A549 (cell line): ENCODE measurements around the gene URB2. TPM values are rescaled to one million over a fixed set of nuclear protein-coding genes. Genes with fewer than 3 reads are reported as not detected.

Experiments used
- ATAC-seq, 2 experiments: fragments of 200-7000 bp in 1 of 2; fragments of >200 bp in 1 of 2; cut with Nextera tagmentation in 1 of 2; cut with Tn5 transposase in 1 of 2; 3 replicates each; pipeline versions ENCODE4 v1.8.0 to v1.9.1; 2018 to 2020; ENCODE audit warnings: mild to moderate bottlenecking in 1 of 2, moderate library complexity in 1 of 2
- CTCF ChIA-PET: fragments of 300-600 bp; sonication (Branson Sonifier 250); formaldehyde crosslinking; extraction: SDS; loops from one replicate; lab custom pipeline; 2021; ENCODE audit warnings: antibody characterized with exemption, inconsistent platforms; lab: Yijun Ruan, JAX
- POLR2A ChIA-PET: fragments of 350-600 bp; formaldehyde crosslinking; extraction: SDS; loops from one replicate; lab custom pipeline; 2021; ENCODE audit warnings: antibody characterized with exemption, inconsistent platforms; lab: Yijun Ruan, JAX
- DNase-seq, 2 experiments: peaks; one replicate each; pipeline versions ENCODE4 v3.0.0 to v3.0.0-alpha.2; 2011 to 2016; ENCODE audit warnings: low read depth in 1 of 2, low spot score in 1 of 2
- FAIRE-seq: peaks from 2 replicates; lab custom pipeline; 2011; peaks lifted over from hg19 to GRCh38; lab: Jason Lieb, UNC
- H3K27ac ChIP-seq, 2 experiments: fragments of >200 bp; sonication (Bioruptor Twin); formaldehyde crosslinking; 3 replicates each; pipeline ENCODE4 v1.5.1; 2016 to 2017
- H3K4me1 ChIP-seq: fragments of >200 bp; sonication (Bioruptor Twin); formaldehyde crosslinking; 3 replicates; pipeline ENCODE4 v1.6.1; 2016
- H3K4me2 ChIP-seq: fragments of >200 bp; sonication (Bioruptor Twin); formaldehyde crosslinking; 3 replicates; pipeline ENCODE4 v1.6.1; 2016
- H3K4me3 ChIP-seq: fragments of >200 bp; sonication (Bioruptor Twin); formaldehyde crosslinking; 3 replicates; pipeline ENCODE4 v1.5.1; 2016
- H3K9me3 ChIP-seq: fragments of >200 bp; sonication (Bioruptor Twin); formaldehyde crosslinking; 3 replicates; pipeline ENCODE4 v1.6.1; 2016
- CHD4 ChIP-seq: fragments of 200-600 bp; sonication (generic); IDR thresholded peaks from 2 replicates; pipeline ENCODE4 v1.6.1; 2016; ENCODE audit warnings: antibody characterized with exemption, mild to moderate bottlenecking, borderline replicate concordance
- CTCF ChIP-seq: fragments of >200 bp; sonication (Bioruptor Twin); formaldehyde crosslinking; IDR thresholded peaks from 3 replicates; pipeline ENCODE4 v1.5.1; 2016
- EHF ChIP-seq: fragments of 250-450 bp; sonication (Bioruptor Pico); IDR thresholded peaks from 2 replicates; pipeline ENCODE4 v1.5.0; 2020; ENCODE audit warnings: mild to moderate bottlenecking
- EHMT2 ChIP-seq: fragments of 200-600 bp; sonication (generic); IDR thresholded peaks from 2 replicates; pipeline ENCODE4 v1.6.1; 2016; ENCODE audit warnings: antibody characterized with exemption, low read depth, mild to moderate bottlenecking, moderate library complexity
- ESRRA ChIP-seq: fragments of 150-350 bp; IDR thresholded peaks from 2 replicates; pipeline ENCODE4 v1.6.1; 2014; ENCODE audit warnings: mild to moderate bottlenecking, low read length, borderline replicate concordance
- FOXS1 ChIP-seq: fragments of 250-450 bp; sonication (Bioruptor Pico); IDR thresholded peaks from 2 replicates; pipeline ENCODE4 v1.5.0; 2020; ENCODE audit warnings: mild to moderate bottlenecking, moderate library complexity
- HDAC2 ChIP-seq: fragments of 200-600 bp; sonication (generic); IDR thresholded peaks from 2 replicates; pipeline ENCODE4 v1.6.1; 2016
- HOXA7 ChIP-seq: fragments of 250-450 bp; sonication (Bioruptor Pico); IDR thresholded peaks from 2 replicates; pipeline ENCODE4 v1.5.0; 2020; ENCODE audit warnings: mild to moderate bottlenecking, moderate library complexity
- HOXB5 ChIP-seq: fragments of 250-450 bp; sonication (Bioruptor Pico); IDR thresholded peaks from 2 replicates; pipeline ENCODE4 v1.5.0; 2020; ENCODE audit warnings: mild to moderate bottlenecking, moderate library complexity
- JUN ChIP-seq, 2 experiments: fragments of >200 bp; sonication (Bioruptor Twin); formaldehyde crosslinking; IDR thresholded peaks; 2 replicates in 1 of 2; 3 replicates in 1 of 2; pipeline ENCODE4 v1.6.1; 2016 to 2017
- JUNB ChIP-seq: fragments of >200 bp; sonication (Bioruptor Twin); formaldehyde crosslinking; IDR thresholded peaks from 2 replicates; pipeline ENCODE4 v1.6.1; 2016
- NFE2L2 ChIP-seq: fragments of 150-350 bp; conservative IDR thresholded peaks from 2 replicates; pipeline ENCODE4 v1.6.1; 2014; ENCODE audit warnings: low read length
- POLR2A ChIP-seq: IDR thresholded peaks from 2 replicates; pipeline ENCODE4 v1.6.1; 2012; ENCODE audit warnings: mild to moderate bottlenecking, low read length
- POLR2AphosphoS2 ChIP-seq: conservative IDR thresholded peaks from 2 replicates; pipeline ENCODE4 v1.6.1; 2012; ENCODE audit warnings: low read length, improper control_type of control experiment, inconsistent platforms
- RAD21 ChIP-seq, 2 experiments: fragments of >200 bp in 1 of 2; sonication (Bioruptor Twin) in 1 of 2; formaldehyde crosslinking in 1 of 2; IDR thresholded peaks in 1 of 2; conservative IDR thresholded peaks in 1 of 2; 2 replicates in 1 of 2; 3 replicates in 1 of 2; pipeline ENCODE4 v1.6.1; 2012 to 2018; ENCODE audit warnings: inconsistent platforms in 1 of 2
- RARB ChIP-seq: fragments of 250-450 bp; sonication (Bioruptor Pico); IDR thresholded peaks from 2 replicates; pipeline ENCODE4 v1.8.0; 2021; ENCODE audit warnings: mild to moderate bottlenecking, moderate library complexity
- ZFP36 ChIP-seq: fragments of 450-650 bp; IDR thresholded peaks from 2 replicates; pipeline ENCODE4 v1.6.1; 2014; ENCODE audit warnings: borderline replicate concordance; ENCODE audit not compliant: partially characterized antibody
- WGBS: methylation state at CpG from one replicate; pipeline ENCODE4 v1.1.6; 2017; ENCODE audit errors: missing lambda C conversion rate; 5-methylcytosine and 5-hydroxymethylcytosine counted together
- polyA plus RNA-seq, 4 experiments: library from polyadenylated mRNA; depleted of rRNA in 3 of 4; stranded (reverse); fragments of >200 nt; fragmentation: RNase III in 1 of 4; extraction: RNeasy Plus Mini Kit Qiagen cat#74134 plus additional on column Dnase treatment in 1 of 4; gene quantifications; 2 replicates in 3 of 4; 3 replicates in 1 of 4; pipeline ENCODE4 v1.2.3, GENCODE V29; 2011 to 2017
- TF ChIP-seq, protein P1 (sequence below): fragments of 450-650 bp; IDR thresholded peaks from 2 replicates; pipeline ENCODE4 v1.6.1; 2014; ENCODE audit warnings: antibody characterized with exemption
- TF ChIP-seq, protein P2 (sequence below): fragments of 250-450 bp; sonication (Bioruptor Pico); IDR thresholded peaks from 2 replicates; pipeline ENCODE4 v1.5.0; 2020; ENCODE audit warnings: low read depth, mild to moderate bottlenecking, moderate library complexity
- TF ChIP-seq, protein P3 (sequence below): fragments of >200 bp; sonication (Bioruptor Twin); formaldehyde crosslinking; IDR thresholded peaks from 3 replicates; pipeline ENCODE4 v1.6.1; 2016

URB2 gene
- polyA plus RNA-seq, 2 of the 4 experiments (the other 2 are of a cell fraction) = 13.7 to 15.7 TPM

GRCh38 chr1:229653420-229653819 lies 27.4 kb downstream of the URB2 start:
- ChIA-PET CTCF (no interaction called here), POLR2A (no interaction called here)
- H3K4me2 ChIP-seq = no peak overlapping the region
- ATAC-seq (no peak), DNase-seq (no peak), FAIRE-seq (no peak)
- WGBS = 86% methylated on average over 1 of the region's 1 CpG
- TF ChIP-seq RARB (CRISPR knock-in tag) (no peak), HOXA7 (CRISPR knock-in tag) (no peak)
- no peaks in the 10 kb centered on the region for H3K4me1 ChIP-seq
- no peaks in the 10 kb centered on the region for H3K9me3 ChIP-seq
- no peak overlapping the region for H3K27ac ChIP-seq
- no peak overlapping the region for H3K4me3 ChIP-seq

- H3K4me3 ChIP-seq = no peak overlapping the region
- FAIRE-seq = no peak
- H3K4me1 ChIP-seq = no peaks in the 10 kb centered on the region
- no peak for ATAC-seq
- no peaks in the 10 kb centered on the region for H3K9me3 ChIP-seq
- H3K27ac ChIP-seq = no peak overlapping the region
- ChIA-PET POLR2A (no interaction called here), CTCF (no interaction called here)
- 86% methylated on average over 5 of the region's 5 CpGs for WGBS
- TF ChIP-seq JUNB (no peak), CHD4 (no peak)
- H3K4me2 ChIP-seq = no peak overlapping the region
- DNase-seq = no peak
Observed at GRCh38 chr1:229655781-229656180, 29.7 kb downstream of the URB2 start.

DNA sequence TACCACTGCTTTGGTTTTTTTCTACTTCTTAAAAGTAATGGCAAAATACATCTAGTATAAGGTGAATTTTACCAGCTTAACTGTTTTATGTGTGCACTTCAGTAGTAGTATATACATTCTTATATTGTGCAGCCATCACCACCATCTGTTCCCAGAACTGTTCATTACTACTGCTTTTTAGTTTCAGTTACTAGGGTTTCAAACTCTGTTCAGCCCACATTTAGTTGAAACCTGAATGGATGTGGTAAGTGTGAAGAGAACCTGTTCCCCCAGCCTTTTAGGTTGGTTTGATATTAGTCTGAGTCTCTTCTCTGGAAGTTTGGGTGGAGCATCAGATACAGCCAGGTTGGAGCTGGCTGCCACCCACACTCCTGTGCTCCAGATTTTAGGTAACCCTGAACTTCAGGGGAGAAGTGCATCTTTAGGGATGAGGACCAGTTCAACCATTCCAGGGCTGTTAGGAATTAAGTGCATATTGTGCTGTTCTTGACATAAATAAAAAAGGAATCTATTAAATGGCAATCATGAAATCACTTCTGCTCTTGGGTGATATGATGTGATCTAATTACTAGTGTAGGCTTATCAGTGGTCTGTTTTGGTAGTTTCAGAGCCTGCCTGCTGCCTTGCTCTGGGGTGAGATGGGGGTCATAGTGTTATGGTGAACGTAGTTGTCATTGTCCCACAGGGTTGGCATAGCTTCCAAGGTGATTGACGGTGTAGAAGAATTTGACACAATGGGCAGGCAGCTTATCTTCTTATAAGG lies 32.1 kb downstream of the URB2 start:
- no peak for FAIRE-seq
- no peak overlapping the region for H3K4me3 ChIP-seq
- 89% methylated on average over 2 of the region's 2 CpGs for WGBS
- CTCF ChIA-PET = interaction anchor here (0.7 to 1.5 kb wide), 6 partner anchors 68 to 654 kb away, joined by 3 to 5 read pairs (median 3); no protein-coding TSS in a partner anchor
- TF ChIP-seq ZFP36 = no peak
- TF ChIP-seq POLR2A = no peak
- no peak for TF ChIP-seq HDAC2
- TF ChIP-seq HOXB5 (CRISPR knock-in tag) = no peak
- TF ChIP-seq, protein P1, sequence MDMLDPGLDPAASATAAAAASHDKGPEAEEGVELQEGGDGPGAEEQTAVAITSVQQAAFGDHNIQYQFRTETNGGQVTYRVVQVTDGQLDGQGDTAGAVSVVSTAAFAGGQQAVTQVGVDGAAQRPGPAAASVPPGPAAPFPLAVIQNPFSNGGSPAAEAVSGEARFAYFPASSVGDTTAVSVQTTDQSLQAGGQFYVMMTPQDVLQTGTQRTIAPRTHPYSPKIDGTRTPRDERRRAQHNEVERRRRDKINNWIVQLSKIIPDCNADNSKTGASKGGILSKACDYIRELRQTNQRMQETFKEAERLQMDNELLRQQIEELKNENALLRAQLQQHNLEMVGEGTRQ = no peak
- no peak for TF ChIP-seq EHF
- TF ChIP-seq, protein P2, sequence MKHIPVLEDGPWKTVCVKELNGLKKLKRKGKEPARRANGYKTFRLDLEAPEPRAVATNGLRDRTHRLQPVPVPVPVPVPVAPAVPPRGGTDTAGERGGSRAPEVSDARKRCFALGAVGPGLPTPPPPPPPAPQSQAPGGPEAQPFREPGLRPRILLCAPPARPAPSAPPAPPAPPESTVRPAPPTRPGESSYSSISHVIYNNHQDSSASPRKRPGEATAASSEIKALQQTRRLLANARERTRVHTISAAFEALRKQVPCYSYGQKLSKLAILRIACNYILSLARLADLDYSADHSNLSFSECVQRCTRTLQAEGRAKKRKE = no peak
- no peak for TF ChIP-seq POLR2AphosphoS2
- TF ChIP-seq CTCF = no peak
- TF ChIP-seq ESRRA = no peak
- no peak for TF ChIP-seq JUNB
- TF ChIP-seq CHD4 = no peak
- TF ChIP-seq, protein P3, sequence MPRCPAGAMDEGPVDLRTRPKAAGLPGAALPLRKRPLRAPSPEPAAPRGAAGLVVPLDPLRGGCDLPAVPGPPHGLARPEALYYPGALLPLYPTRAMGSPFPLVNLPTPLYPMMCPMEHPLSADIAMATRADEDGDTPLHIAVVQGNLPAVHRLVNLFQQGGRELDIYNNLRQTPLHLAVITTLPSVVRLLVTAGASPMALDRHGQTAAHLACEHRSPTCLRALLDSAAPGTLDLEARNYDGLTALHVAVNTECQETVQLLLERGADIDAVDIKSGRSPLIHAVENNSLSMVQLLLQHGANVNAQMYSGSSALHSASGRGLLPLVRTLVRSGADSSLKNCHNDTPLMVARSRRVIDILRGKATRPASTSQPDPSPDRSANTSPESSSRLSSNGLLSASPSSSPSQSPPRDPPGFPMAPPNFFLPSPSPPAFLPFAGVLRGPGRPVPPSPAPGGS = no peak
- no peak for TF ChIP-seq NFE2L2
- no peak for TF ChIP-seq FOXS1 (CRISPR knock-in tag)
- TF ChIP-seq EHMT2 = no peak
- TF ChIP-seq RAD21 (conservative IDR thresholded peaks at IDR 0.05 in 1 of 2, IDR thresholded peaks at IDR 0.05 in 1 of 2) = no peak
- no peak for TF ChIP-seq JUN (IDR thresholded peaks at IDR 0.05)
- TF ChIP-seq, all 56 proteins: peak for 0
- H3K4me2 ChIP-seq = no peak overlapping the region
- no peak overlapping the region for H3K27ac ChIP-seq
- ATAC-seq = no peak
- H3K4me1 ChIP-seq = peaks cover 4% of the 10 kb centered on the region; the same call in 1 of the 3 replicates
- DNase-seq = no peak
- H3K9me3 ChIP-seq = no peaks in the 10 kb centered on the region
- POLR2A ChIA-PET = no interaction called here
